Stimulated activated CD4-positive, alpha-beta T cell treated with anti-CD3 and anti-CD28 coated beads, Interleukin-12 subunit alpha, Interleukin-12 subunit beta, amount 100 ng/mL, for 4 hours (primary cell): ENCODE measurements around the gene PEMT.

Experiments
- DNase-seq: peaks from one replicate; pipeline ENCODE4 v3.0.0-alpha.2; 2020

Gene PEMT

GRCh38 chr17:17528696-17529652 lies 62.5 kb downstream of the PEMT start:
- DNase-seq = no peak

- no peak for DNase-seq
Observed at GRCh38 chr17:17527956-17528500, 63.5 kb downstream of the PEMT start.

GRCh38 chr17:17527534-17527933 lies 64.0 kb downstream of the PEMT start:
- no peak for DNase-seq

- no peak for DNase-seq
Observed at GRCh38 chr17:17526369-17526768, 65.1 kb downstream of the PEMT start.

- DNase-seq = no peak
Observed at GRCh38 chr17:17525956-17526355, 65.6 kb downstream of the PEMT start.

GRCh38 chr17:17525311-17525710 lies 66.2 kb downstream of the PEMT start:
- DNase-seq = no peak

GRCh38 chr17:17523731-17524490 lies 67.6 kb downstream of the PEMT start:
- no peak for DNase-seq

- DNase-seq = no peak
Observed at GRCh38 chr17:17523001-17523730, 68.3 kb downstream of the PEMT start.

GRCh38 chr17:17520599-17521232 lies 70.8 kb downstream of the PEMT start:
- no peak for DNase-seq

- no peak for DNase-seq
Observed at GRCh38 chr17:17519886-17520285, 71.6 kb downstream of the PEMT start.

GRCh38 chr17:17518951-17519350 lies 72.6 kb downstream of the PEMT start:
- no peak for DNase-seq

- DNase-seq = no peak
Observed at GRCh38 chr17:17518014-17518413, 73.5 kb downstream of the PEMT start.

GRCh38 chr17:17516941-17517720 lies 74.4 kb downstream of the PEMT start:
- DNase-seq = no peak

- no peak for DNase-seq
Observed at GRCh38 chr17:17515934-17516930, 75.3 kb downstream of the PEMT start.

- no peak for DNase-seq
Observed at GRCh38 chr17:17514993-17515933, 76.2 kb downstream of the PEMT start.

GRCh38 chr17:17514361-17514992 lies 77.0 kb downstream of the PEMT start:
- no peak for DNase-seq

GRCh38 chr17:17513626-17514025 lies 77.9 kb downstream of the PEMT start:
- DNase-seq = no peak

- DNase-seq = no peak
Observed at GRCh38 chr17:17512866-17513265, 78.6 kb downstream of the PEMT start.
